ENCODE measurements around the gene BNIP5.

Gene BNIP5

GRCh38 chr6:36269834-36270705 lies 66.6 kb downstream of the BNIP5 start, which contains the start of gene PNPLA1:
PNPLA1 (plus strand) TSS chr6:36270060; CDS start chr6:36270460, 400 bp downstream.
- Mint-ChIP-seq H3K36me3 (ENCODE audit: low read depth) (no peaks in the 10 kb centered on the region), H3K27ac (no peak within 1 kb of the TSS), H3K4me1 (ENCODE audit: low read depth) (no peaks in the 10 kb centered on the region), H3K4me3 (no peak within 1 kb of the TSS), H3K9me3 (peaks cover 7% of the 10 kb centered on the region), H3K27me3 (peaks cover 16% of the 10 kb centered on the region)
- DNase-seq, result no peak

GRCh38 chr6:36268478-36269275 lies 68.0 kb downstream of the BNIP5 start:
- no peak overlapping the region for H3K4me3 Mint-ChIP-seq
- no peaks in the 10 kb centered on the region for H3K36me3 Mint-ChIP-seq (ENCODE audit: low read depth)
- no peak for DNase-seq
- H3K4me1 Mint-ChIP-seq (ENCODE audit: low read depth), result no peaks in the 10 kb centered on the region
- no peak overlapping the region for H3K27ac Mint-ChIP-seq
- H3K27me3 Mint-ChIP-seq, result peaks cover 20% of the 10 kb centered on the region
- peaks cover 7% of the 10 kb centered on the region for H3K9me3 Mint-ChIP-seq

- H3K27ac Mint-ChIP-seq, result no peak overlapping the region
These were observed 68.8 kb downstream of the BNIP5 start for GRCh38 chr6:36267731-36268477.

GRCh38 chr6:36266913-36267644 lies 69.6 kb downstream of the BNIP5 start:
- DNase-seq, result no peak
- H3K27ac Mint-ChIP-seq, result no peak overlapping the region
- peaks cover 7% of the 10 kb centered on the region for H3K9me3 Mint-ChIP-seq
- no peaks in the 10 kb centered on the region for H3K4me1 Mint-ChIP-seq (ENCODE audit: low read depth)
- H3K4me3 Mint-ChIP-seq, result no peak overlapping the region
- H3K36me3 Mint-ChIP-seq (ENCODE audit: low read depth), result no peaks in the 10 kb centered on the region
- H3K27me3 Mint-ChIP-seq, result peaks cover 21% of the 10 kb centered on the region

More at GRCh38 chr6:36267731-36268477, 68.8 kb downstream of the BNIP5 start:
- Mint-ChIP-seq H3K27me3 (peaks cover 23% of the 10 kb centered on the region), H3K4me3 (no peak overlapping the region), H3K36me3 (ENCODE audit: low read depth) (no peaks in the 10 kb centered on the region), H3K4me1 (ENCODE audit: low read depth) (no peaks in the 10 kb centered on the region), H3K9me3 (peaks cover 7% of the 10 kb centered on the region)
- no peak for DNase-seq
